Fibroblast of gingiva (primary cell): ENCODE data around the gene LRRN3.

ENCODE experiments used
- DNase-seq: peaks from one replicate; pipeline ENCODE4 v3.0.0-alpha.2; 2011; ENCODE audit warnings: low read depth

Gene LRRN3

GRCh38 chr7:111168182-111168581 lies 77.3 kb downstream of the LRRN3 start:
- DNase-seq: peak; percentile 18

- DNase-seq: no peak
These were observed 81.8 kb downstream of the LRRN3 start for GRCh38 chr7:111172564-111173257.

GRCh38 chr7:111173528-111173927 lies 82.6 kb downstream of the LRRN3 start:
- no peak for DNase-seq

GRCh38 chr7:111173990-111174389 lies 83.1 kb downstream of the LRRN3 start:
- DNase-seq: no peak

- DNase-seq: no peak
These were observed 83.6 kb downstream of the LRRN3 start for GRCh38 chr7:111174510-111174909.
